Bronchial epithelial cell (primary cell): ENCODE data around the gene CA10. TPM values are rescaled to one million over a fixed set of nuclear protein-coding genes. Genes with fewer than 3 reads are reported as not detected.

Experiments used
- DNase-seq: peaks from one replicate; pipeline ENCODE4 v3.0.0-alpha.2; 2010; ENCODE audit warnings: low read depth
- FAIRE-seq: peaks from 2 replicates; lab custom pipeline; 2011; peaks lifted over from hg19 to GRCh38; lab: Jason Lieb, UNC
- H3K27me3 ChIP-seq: 2 replicates; pipeline ENCODE4 v1.5.1; 2011; ENCODE audit warnings: low read length; ENCODE audit not compliant: control insufficient read depth, insufficient read depth
- H3K36me3 ChIP-seq: 2 replicates; pipeline ENCODE4 v1.5.1; 2011; ENCODE audit warnings: low read length; ENCODE audit not compliant: control insufficient read depth, insufficient read depth
- H3K4me3 ChIP-seq: 2 replicates; pipeline ENCODE4 v1.5.1; 2011; ENCODE audit warnings: mild to moderate bottlenecking, low read depth, low read length, control low read depth
- total RNA-seq: library from RNA; depleted of rRNA; stranded (reverse); fragments of >200 nt; gene quantifications from 2 replicates; pipeline ENCODE4 v1.2.1, GENCODE V29; 2014
- TF ChIP-seq, protein P1 (sequence below): IDR thresholded peaks from 2 replicates; pipeline ENCODE4 v1.5.1; 2011; ENCODE audit warnings: mild to moderate bottlenecking, moderate library complexity, low read length, control low read depth, inconsistent platforms; ENCODE audit not compliant: insufficient read depth, severe bottlenecking

Gene CA10
- total RNA-seq, 1 donor from 2014 or later: not detected

GRCh38 chr17:51646539-51646938 is 512.0 kb downstream of the CA10 start:
- H3K27me3 ChIP-seq: no peaks in the 10 kb centered on the region
- FAIRE-seq: no peak

GRCh38 chr17:51645056-51645455 is 513.5 kb downstream of the CA10 start:
- Histone ChIP-seq H3K4me3 (no peak overlapping the region), H3K27me3 (no peaks in the 10 kb centered on the region), H3K36me3 (no peaks in the 10 kb centered on the region)
- DNase-seq (no peak), FAIRE-seq (no peak)
- TF ChIP-seq, protein P1, sequence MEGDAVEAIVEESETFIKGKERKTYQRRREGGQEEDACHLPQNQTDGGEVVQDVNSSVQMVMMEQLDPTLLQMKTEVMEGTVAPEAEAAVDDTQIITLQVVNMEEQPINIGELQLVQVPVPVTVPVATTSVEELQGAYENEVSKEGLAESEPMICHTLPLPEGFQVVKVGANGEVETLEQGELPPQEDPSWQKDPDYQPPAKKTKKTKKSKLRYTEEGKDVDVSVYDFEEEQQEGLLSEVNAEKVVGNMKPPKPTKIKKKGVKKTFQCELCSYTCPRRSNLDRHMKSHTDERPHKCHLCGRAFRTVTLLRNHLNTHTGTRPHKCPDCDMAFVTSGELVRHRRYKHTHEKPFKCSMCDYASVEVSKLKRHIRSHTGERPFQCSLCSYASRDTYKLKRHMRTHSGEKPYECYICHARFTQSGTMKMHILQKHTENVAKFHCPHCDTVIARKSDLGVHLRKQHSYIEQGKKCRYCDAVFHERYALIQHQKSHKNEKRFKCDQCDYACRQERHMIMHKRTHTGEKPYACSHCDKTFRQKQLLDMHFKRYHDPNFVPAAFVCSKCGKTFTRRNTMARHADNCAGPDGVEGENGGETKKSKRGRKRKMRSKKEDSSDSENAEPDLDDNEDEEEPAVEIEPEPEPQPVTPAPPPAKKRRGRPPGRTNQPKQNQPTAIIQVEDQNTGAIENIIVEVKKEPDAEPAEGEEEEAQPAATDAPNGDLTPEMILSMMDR: no peak

More at GRCh38 chr17:51646539-51646938, 512.0 kb downstream of the CA10 start:
- DNase-seq: no peak
- H3K4me3 ChIP-seq: no peak overlapping the region
- no peaks in the 10 kb centered on the region for H3K36me3 ChIP-seq
- TF ChIP-seq, protein P1: no peak

- DNase-seq (peak; percentile 76), FAIRE-seq (peak; percentile 13)
- TF ChIP-seq, protein P1: no peak
- Histone ChIP-seq H3K4me3 (no peak overlapping the region), H3K27me3 (no peaks in the 10 kb centered on the region), H3K36me3 (no peaks in the 10 kb centered on the region)
These were observed 514.6 kb downstream of the CA10 start for GRCh38 chr17:51643702-51644490.

- Histone ChIP-seq H3K4me3 (no peak overlapping the region), H3K36me3 (no peaks in the 10 kb centered on the region), H3K27me3 (no peaks in the 10 kb centered on the region)
- DNase-seq (no peak), FAIRE-seq (no peak)
- TF ChIP-seq, protein P1: no peak
These were observed 516.5 kb downstream of the CA10 start for GRCh38 chr17:51642029-51642428.

GRCh38 chr17:51640108-51640622 is 518.3 kb downstream of the CA10 start:
- peak; percentile 62 for FAIRE-seq
- Histone ChIP-seq H3K36me3 (no peaks in the 10 kb centered on the region), H3K27me3 (no peaks in the 10 kb centered on the region), H3K4me3 (no peak overlapping the region)
- DNase-seq: peak; percentile 88
- TF ChIP-seq, protein P1: peak; percentile 35
